Right ventricle myocardium superior (tissue), 1 donor: ENCODE results near the gene SPCS3. TPM values are rescaled to one million over a fixed set of nuclear protein-coding genes. Genes with fewer than 3 reads are reported as not detected.

ENCODE experiments used
- total RNA-seq: library from RNA; stranded (reverse); fragmentation: NEBNext Ultra II Directional; extraction: Animal tissue kit (Norgen Biotek cat#: 25700); gene quantifications from one replicate; pipeline ENCODE4 v1.2.1, GENCODE V29; 2021
- donor health status: DM: no; HTN: yes; CAD: no; lungs with severe emphysema.

SPCS3 gene
- total RNA-seq, 1 donor from 2014 or later: 82.2 TPM

Other genes starting within 250 kb of the SPCS3 start
- 0.32 TPM for gene SPATA4, start 124.4 kb upstream of the SPCS3 start, total RNA-seq
- gene ASB5, start 50.7 kb upstream of the SPCS3 start, total RNA-seq: 2.8 TPM